Spleen (tissue), 7 donors: ENCODE results near the gene EFCAB5.

ENCODE experiments used
- CTCF ChIP-seq, 11 experiments: fragments of 200-600 bp in 7 of 11; fragments of 450-650 bp in 4 of 11; sonication (generic) in 4 of 11; IDR thresholded peaks in 8 of 11; conservative IDR thresholded peaks in 3 of 11; 1 replicate in 7 of 11; 2 replicates in 4 of 11; pipeline versions ENCODE4 v1.4.0 to v1.8.0; 2016 to 2021; ENCODE audit warnings: antibody characterized with exemption in 11 of 11, inconsistent platforms in 4 of 11, mild to moderate bottlenecking in 1 of 11
- POLR2A ChIP-seq, 3 donors: fragments of 450-650 bp; IDR thresholded peaks; one replicate each; pipeline ENCODE4 v1.5.1; 2017; ENCODE audit warnings: antibody characterized with exemption in 3 of 3, mild to moderate bottlenecking in 1 of 3
- donor health status: DM: no; HTN: no; CAD: no; lungs with moderate emphysema.
- donor health status: DM: no; HTN: no; CAD: no.
- donor health status: DM: no; HTN: no; CAD: no.

DNA sequence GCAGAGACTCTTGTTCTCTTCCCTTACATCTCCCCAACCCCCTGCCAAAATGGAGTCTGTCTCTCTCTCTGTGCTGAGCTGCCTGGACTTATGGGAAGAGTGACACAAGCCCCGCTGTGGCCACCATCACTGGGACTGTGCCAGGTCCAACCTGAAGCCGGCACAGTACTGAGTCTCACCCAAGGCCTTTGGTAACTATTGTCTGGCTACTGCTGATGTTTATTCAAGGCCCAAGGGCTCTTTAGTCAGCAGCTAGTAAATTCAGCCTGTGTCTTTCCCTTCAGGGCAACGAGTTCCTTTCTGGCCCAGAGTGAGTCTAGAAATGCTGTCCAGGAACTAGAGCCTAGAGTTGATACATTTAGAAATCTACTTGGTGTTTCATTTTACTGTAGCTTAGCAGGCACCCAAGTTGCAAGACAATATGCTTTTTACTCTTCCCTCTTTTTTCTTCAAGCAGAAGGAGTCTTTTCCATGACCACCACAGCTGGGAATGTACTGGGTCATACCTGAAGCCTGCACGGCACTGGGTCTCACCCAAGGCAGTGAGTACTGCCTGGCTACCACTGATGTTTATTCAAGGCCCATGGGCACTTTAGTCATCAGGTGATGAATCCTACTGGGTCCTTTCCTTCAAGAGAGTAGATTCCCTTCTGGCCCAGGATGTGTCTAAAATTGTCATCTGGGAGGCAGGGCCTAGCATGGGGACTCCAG lies 17.7 kb downstream of the EFCAB5 start:
- TF ChIP-seq CTCF (IDR thresholded peaks at IDR 0.05 in 8 of 11, conservative IDR thresholded peaks at IDR 0.05 in 3 of 11): no peak
- no peak for TF ChIP-seq POLR2A (IDR thresholded peaks at IDR 0.05)
